Stimulated activated naive CD8-positive, alpha-beta T cell treated with anti-CD3 and anti-CD28 coated beads, Interleukin-15, Interleukin-2, amounts not matched to agents 100 ng/mL and 50 ng/mL, for 24 hours (primary cell): ENCODE measurements around the gene ADGRF3.
"Not testable (repeated sequence)": the region's sequence is repeated elsewhere in the genome, so short reads cannot be mapped to it uniquely, and the experiment has no call there.

ENCODE experiments used
- H3K27ac Mint-ChIP-seq: one replicate; pipeline ENCODE4 v1.8.0; 2021; ENCODE audit warnings: mild to moderate bottlenecking, mixed read lengths
- H3K27me3 Mint-ChIP-seq: one replicate; pipeline ENCODE4 v1.8.0; 2021; ENCODE audit warnings: mixed read lengths
- H3K36me3 Mint-ChIP-seq: one replicate; pipeline ENCODE4 v1.8.0; 2021; ENCODE audit warnings: low read depth, mixed read lengths
- H3K4me1 Mint-ChIP-seq: one replicate; pipeline ENCODE4 v1.8.0; 2021; ENCODE audit warnings: low read depth, mixed read lengths
- H3K4me3 Mint-ChIP-seq: one replicate; pipeline ENCODE4 v1.8.0; 2021; ENCODE audit warnings: mild to moderate bottlenecking, mixed read lengths
- H3K9me3 Mint-ChIP-seq: one replicate; pipeline ENCODE4 v1.8.0; 2021; ENCODE audit warnings: mixed read lengths

Gene ADGRF3

GRCh38 chr2:26337298-26337697 is 9.3 kb downstream of the ADGRF3 start:
- H3K4me1 Mint-ChIP-seq, result peaks cover 16% of the 10 kb centered on the region
- H3K36me3 Mint-ChIP-seq, result no peaks in the 10 kb centered on the region
- no peaks in the 10 kb centered on the region for H3K27me3 Mint-ChIP-seq
- H3K27ac Mint-ChIP-seq, result no peak overlapping the region
- H3K4me3 Mint-ChIP-seq, result no peak overlapping the region
- H3K9me3 Mint-ChIP-seq, result no peaks in the 10 kb centered on the region

- Mint-ChIP-seq H3K27me3 (no peaks in the 10 kb centered on the region), H3K4me3 (no peak overlapping the region), H3K4me1 (peaks cover 16% of the 10 kb centered on the region), H3K27ac (peak overlapping the region; percentile 45), H3K36me3 (no peaks in the 10 kb centered on the region), H3K9me3 (no peaks in the 10 kb centered on the region)
Measured at GRCh38 chr2:26336719-26337118, 9.9 kb downstream of the ADGRF3 start.

- Mint-ChIP-seq H3K4me1 (peaks cover 11% of the 10 kb centered on the region), H3K4me3 (no peak overlapping the region), H3K27ac (no peak overlapping the region), H3K36me3 (no peaks in the 10 kb centered on the region), H3K27me3 (no peaks in the 10 kb centered on the region), H3K9me3 (no peaks in the 10 kb centered on the region)
Measured at GRCh38 chr2:26335231-26335630, 11.4 kb downstream of the ADGRF3 start.

- Mint-ChIP-seq H3K4me1 (peaks cover 17% of the 10 kb centered on the region), H3K27ac (no peak overlapping the region), H3K27me3 (no peaks in the 10 kb centered on the region), H3K9me3 (no peaks in the 10 kb centered on the region), H3K36me3 (no peaks in the 10 kb centered on the region), H3K4me3 (no peak overlapping the region)
Measured at GRCh38 chr2:26333293-26333692, 13.3 kb downstream of the ADGRF3 start.

- not testable (repeated sequence) for H3K36me3 Mint-ChIP-seq, H3K4me1 Mint-ChIP-seq, H3K27me3 Mint-ChIP-seq, H3K9me3 Mint-ChIP-seq, H3K4me3 Mint-ChIP-seq, H3K27ac Mint-ChIP-seq
Measured at GRCh38 chr2:26331321-26331720, 15.3 kb downstream of the ADGRF3 start.

- Mint-ChIP-seq H3K27ac (no peak overlapping the region), H3K27me3 (no peaks in the 10 kb centered on the region), H3K4me3 (no peak overlapping the region), H3K4me1 (peaks cover 14% of the 10 kb centered on the region), H3K36me3 (no peaks in the 10 kb centered on the region), H3K9me3 (no peaks in the 10 kb centered on the region)
Measured at GRCh38 chr2:26330604-26331003, 16.0 kb downstream of the ADGRF3 start.

- no peaks in the 10 kb centered on the region for H3K27me3 Mint-ChIP-seq
- H3K9me3 Mint-ChIP-seq, result no peaks in the 10 kb centered on the region
- H3K4me1 Mint-ChIP-seq, result peaks cover 14% of the 10 kb centered on the region
- no peak overlapping the region for H3K27ac Mint-ChIP-seq
- no peak overlapping the region for H3K4me3 Mint-ChIP-seq
- no peaks in the 10 kb centered on the region for H3K36me3 Mint-ChIP-seq
Measured at GRCh38 chr2:26330114-26330549, 16.5 kb downstream of the ADGRF3 start.

- H3K27ac Mint-ChIP-seq, H3K9me3 Mint-ChIP-seq: not testable (repeated sequence)
Measured at GRCh38 chr2:26329083-26329482, 17.5 kb downstream of the ADGRF3 start.

GRCh38 chr2:26327291-26328272 is 19.0 kb downstream of the ADGRF3 start:
- no peak overlapping the region for H3K27ac Mint-ChIP-seq
- no peaks in the 10 kb centered on the region for H3K9me3 Mint-ChIP-seq
- H3K27me3 Mint-ChIP-seq, result no peaks in the 10 kb centered on the region
- H3K36me3 Mint-ChIP-seq, result no peaks in the 10 kb centered on the region
- H3K4me3 Mint-ChIP-seq, result no peak overlapping the region
- peaks cover 14% of the 10 kb centered on the region for H3K4me1 Mint-ChIP-seq

More at GRCh38 chr2:26329083-26329482, 17.5 kb downstream of the ADGRF3 start:
- not testable (repeated sequence) for H3K4me3 Mint-ChIP-seq, H3K36me3 Mint-ChIP-seq, H3K27me3 Mint-ChIP-seq
- peaks cover 14% of the 10 kb centered on the region for H3K4me1 Mint-ChIP-seq

GRCh38 chr2:26326514-26326913 is 20.1 kb downstream of the ADGRF3 start:
- no peaks in the 10 kb centered on the region for H3K27me3 Mint-ChIP-seq
- H3K4me3 Mint-ChIP-seq, result no peak overlapping the region

GRCh38 chr2:26325851-26326250 is 20.7 kb downstream of the ADGRF3 start:
- peaks cover 14% of the 10 kb centered on the region for H3K4me1 Mint-ChIP-seq
- no peaks in the 10 kb centered on the region for H3K9me3 Mint-ChIP-seq
- H3K27ac Mint-ChIP-seq, result no peak overlapping the region
- no peak overlapping the region for H3K4me3 Mint-ChIP-seq
- H3K27me3 Mint-ChIP-seq, result no peaks in the 10 kb centered on the region
- no peaks in the 10 kb centered on the region for H3K36me3 Mint-ChIP-seq

More at GRCh38 chr2:26326514-26326913, 20.1 kb downstream of the ADGRF3 start:
- H3K36me3 Mint-ChIP-seq, result no peaks in the 10 kb centered on the region
- H3K9me3 Mint-ChIP-seq, result no peaks in the 10 kb centered on the region
- H3K4me1 Mint-ChIP-seq, result peaks cover 14% of the 10 kb centered on the region
- no peak overlapping the region for H3K27ac Mint-ChIP-seq

GRCh38 chr2:26324903-26325302 is 21.7 kb downstream of the ADGRF3 start:
- Mint-ChIP-seq H3K4me3 (no peak overlapping the region), H3K9me3 (no peaks in the 10 kb centered on the region), H3K36me3 (no peaks in the 10 kb centered on the region), H3K27me3 (no peaks in the 10 kb centered on the region), H3K4me1 (peaks cover 10% of the 10 kb centered on the region), H3K27ac (no peak overlapping the region)

- H3K27me3 Mint-ChIP-seq, H3K4me1 Mint-ChIP-seq, H3K4me3 Mint-ChIP-seq: not testable (repeated sequence)
Measured at GRCh38 chr2:26324479-26324878, 22.1 kb downstream of the ADGRF3 start.

GRCh38 chr2:26318950-26319349 is 27.6 kb downstream of the ADGRF3 start:
- Mint-ChIP-seq H3K36me3 (no peaks in the 10 kb centered on the region), H3K4me3 (no peak overlapping the region), H3K4me1 (no peaks in the 10 kb centered on the region), H3K27me3 (no peaks in the 10 kb centered on the region), H3K27ac (no peak overlapping the region), H3K9me3 (no peaks in the 10 kb centered on the region)

More at GRCh38 chr2:26324479-26324878, 22.1 kb downstream of the ADGRF3 start:
- H3K9me3 Mint-ChIP-seq, H3K36me3 Mint-ChIP-seq, H3K27ac Mint-ChIP-seq: not testable (repeated sequence)

- Mint-ChIP-seq H3K4me1 (no peaks in the 10 kb centered on the region), H3K4me3 (no peak overlapping the region), H3K9me3 (no peaks in the 10 kb centered on the region), H3K27me3 (no peaks in the 10 kb centered on the region), H3K27ac (no peak overlapping the region), H3K36me3 (no peaks in the 10 kb centered on the region)
Measured at GRCh38 chr2:26317377-26318105, 29.0 kb downstream of the ADGRF3 start.
